GM21717 (cell line): ENCODE data around the gene RICTOR.
A peak's percentile ranks its signal among the peaks of the same experiment; 100 is the strongest.
"Not testable (repeated sequence)": the region's sequence is repeated elsewhere in the genome, so short reads cannot be mapped to it uniquely, and the experiment has no call there.

Source experiments
- ATAC-seq: cut with Tn5 transposase; IDR thresholded peaks from one replicate; pipeline ENCODE4 v1.9.1; 2021; ENCODE audit warnings: mild to moderate bottlenecking, moderate library complexity; ENCODE audit not compliant: unreplicated experiment

Gene RICTOR

GRCh38 chr5:39057734-39058133, 16.5 kb downstream of the RICTOR start:
- ATAC-seq: peak; percentile 61

- ATAC-seq: no peak
Measured at GRCh38 chr5:39055768-39056398, 18.3 kb downstream of the RICTOR start.

- no peak for ATAC-seq
Measured at GRCh38 chr5:39055027-39055767, 19.0 kb downstream of the RICTOR start.

- ATAC-seq: no peak
Measured at GRCh38 chr5:39053189-39053588, 21.0 kb downstream of the RICTOR start.

- ATAC-seq: no peak
Measured at GRCh38 chr5:39052141-39052540, 22.1 kb downstream of the RICTOR start.

- ATAC-seq: no peak
Measured at GRCh38 chr5:39049315-39049714, 24.9 kb downstream of the RICTOR start.

- ATAC-seq: no peak
Measured at GRCh38 chr5:39040875-39041274, 33.3 kb downstream of the RICTOR start.

GRCh38 chr5:39034493-39034892, 39.7 kb downstream of the RICTOR start:
- not testable (repeated sequence) for ATAC-seq

GRCh38 chr5:39031041-39031440, 43.2 kb downstream of the RICTOR start:
- no peak for ATAC-seq

GRCh38 chr5:39025456-39025855, 48.7 kb downstream of the RICTOR start:
- no peak for ATAC-seq

GRCh38 chr5:39024884-39025283, 49.3 kb downstream of the RICTOR start:
- ATAC-seq: no peak

- no peak for ATAC-seq
Measured at GRCh38 chr5:39024005-39024404, 50.2 kb downstream of the RICTOR start.

GRCh38 chr5:39023121-39023520, 51.1 kb downstream of the RICTOR start:
- ATAC-seq: no peak

GRCh38 chr5:39022151-39022550, 52.0 kb downstream of the RICTOR start:
- ATAC-seq: no peak

GRCh38 chr5:39021413-39021812, 52.8 kb downstream of the RICTOR start:
- ATAC-seq: no peak

- ATAC-seq: no peak
Measured at GRCh38 chr5:39020458-39020857, 53.7 kb downstream of the RICTOR start.

- ATAC-seq: no peak
Measured at GRCh38 chr5:39019254-39019653, 54.9 kb downstream of the RICTOR start.

- ATAC-seq: no peak
Measured at GRCh38 chr5:39017504-39017903, 56.7 kb downstream of the RICTOR start.

GRCh38 chr5:39016587-39017275, 57.5 kb downstream of the RICTOR start:
- no peak for ATAC-seq

GRCh38 chr5:39015743-39016586, 58.2 kb downstream of the RICTOR start:
- no peak for ATAC-seq

- no peak for ATAC-seq
Measured at GRCh38 chr5:39014561-39014960, 59.6 kb downstream of the RICTOR start.
